AG04450 (cell line): ENCODE measurements around the gene ARL6IP4. TPM values are rescaled to one million over a fixed set of nuclear protein-coding genes. Genes with fewer than 3 reads are reported as not detected.

ENCODE experiments used
- CTCF ChIA-PET: fragments of 300-600, 350-600 bp; formaldehyde crosslinking; extraction: SDS; loops from one replicate; lab custom pipeline; 2022; ENCODE audit warnings: antibody characterized with exemption, inconsistent platforms; lab: Charles Lee
- POLR2A ChIA-PET: fragments of 350-600 bp; formaldehyde crosslinking; extraction: SDS; loops from one replicate; lab custom pipeline; 2021; ENCODE audit warnings: antibody characterized with exemption, inconsistent platforms; lab: Yijun Ruan, JAX
- DNase-seq: peaks from one replicate; pipeline ENCODE4 v3.0.0-alpha.2; 2011; ENCODE audit warnings: low read depth, low spot score
- H3K27ac ChIP-seq: one replicate; pipeline ENCODE4 v1.5.1; 2012; ENCODE audit warnings: low read depth, low read length, control low read depth
- H3K27me3 ChIP-seq: one replicate; pipeline ENCODE4 v1.6.0; 2012; ENCODE audit warnings: low read length; ENCODE audit not compliant: control insufficient read depth, insufficient read depth
- H3K4me3 ChIP-seq: 2 replicates; pipeline ENCODE4 v1.5.1; 2011; ENCODE audit warnings: mild to moderate bottlenecking, low read depth, low read length, control low read depth
- H3K9me3 ChIP-seq: 2 replicates; pipeline ENCODE4 v1.5.1; 2012; ENCODE audit warnings: low read length; ENCODE audit not compliant: control insufficient read depth, insufficient read depth
- CTCF ChIP-seq: IDR thresholded peaks from 2 replicates; pipeline ENCODE4 v1.5.1; 2011; ENCODE audit warnings: low read depth, low read length, control low read depth, inconsistent platforms
- polyA plus RNA-seq: library from polyadenylated mRNA; depleted of rRNA; stranded (reverse); fragments of >200 nt; gene quantifications from 2 replicates; pipeline ENCODE4 v1.2.3, GENCODE V29; 2011

Gene ARL6IP4
- polyA plus RNA-seq, 1 experiment, result 185 TPM

GRCh38 chr12:122998316-122998715, 17.8 kb downstream of the ARL6IP4 start:
- no peak overlapping the region for H3K27ac ChIP-seq
- H3K27me3 ChIP-seq, result no peaks in the 10 kb centered on the region
- POLR2A ChIA-PET, result no interaction called here
- CTCF ChIA-PET, result no interaction called here
- TF ChIP-seq CTCF, result no peak
- no peak for DNase-seq
- H3K9me3 ChIP-seq, result no peaks in the 10 kb centered on the region; the same call in 1 of the 2 replicates
- no peak overlapping the region for H3K4me3 ChIP-seq

- Histone ChIP-seq H3K27ac (no peak overlapping the region), H3K27me3 (no peaks in the 10 kb centered on the region), H3K9me3 (no peaks in the 10 kb centered on the region; the same call in 1 of the 2 replicates), H3K4me3 (no peak overlapping the region)
- no peak for DNase-seq
- ChIA-PET CTCF (interaction anchor here (1.7 kb wide), 1 partner anchor 239 kb away, joined by 4 read pairs; no protein-coding TSS in a partner anchor), POLR2A (interaction anchor here (0.6 kb wide), 1 partner anchor 233 kb away, joined by 3 read pairs; the partner anchor contains the start of gene MPHOSPH9)
- no peak for TF ChIP-seq CTCF
Measured at GRCh38 chr12:122999196-122999946, 18.9 kb downstream of the ARL6IP4 start.

- H3K27me3 ChIP-seq, result no peaks in the 10 kb centered on the region
- H3K4me3 ChIP-seq, result no peak overlapping the region
- H3K9me3 ChIP-seq, result no peaks in the 10 kb centered on the region; the same call in 1 of the 2 replicates
- ChIA-PET POLR2A (no interaction called here), CTCF (interaction anchor here (1.7 kb wide), 1 partner anchor 238 kb away, joined by 4 read pairs; no protein-coding TSS in a partner anchor)
- DNase-seq, result no peak
- TF ChIP-seq CTCF, result no peak
- no peak overlapping the region for H3K27ac ChIP-seq
Measured at GRCh38 chr12:122999986-123000420, 19.5 kb downstream of the ARL6IP4 start.

- no peaks in the 10 kb centered on the region; the same call in 1 of the 2 replicates for H3K9me3 ChIP-seq
- H3K4me3 ChIP-seq, result no peak overlapping the region
- DNase-seq, result no peak
- no peaks in the 10 kb centered on the region for H3K27me3 ChIP-seq
- no peak overlapping the region for H3K27ac ChIP-seq
- TF ChIP-seq CTCF, result no peak
- CTCF ChIA-PET, result interaction anchor here (1.7 kb wide), 1 partner anchor 237 kb away, joined by 4 read pairs; no protein-coding TSS in a partner anchor
- POLR2A ChIA-PET, result no interaction called here
Measured at GRCh38 chr12:123000578-123000977, 20.1 kb downstream of the ARL6IP4 start.

- H3K27ac ChIP-seq, result no peak overlapping the region
- CTCF ChIA-PET, result interaction anchor here (1.3 to 1.7 kb wide), 2 partner anchors 208 to 237 kb away, joined by 3 to 4 read pairs; no protein-coding TSS in a partner anchor
- H3K4me3 ChIP-seq, result no peak overlapping the region
- DNase-seq, result no peak
- H3K27me3 ChIP-seq, result no peaks in the 10 kb centered on the region
- POLR2A ChIA-PET, result no interaction called here
- H3K9me3 ChIP-seq, result no peaks in the 10 kb centered on the region
- no peak for TF ChIP-seq CTCF
Measured at GRCh38 chr12:123001464-123001863, 21.0 kb downstream of the ARL6IP4 start.
